GM15510 (cell line): Measurements from ENCODE around the gene SLC34A2.

Experiments
- POLR2A ChIP-seq: IDR thresholded peaks from 3 replicates; pipeline ENCODE4 v1.6.1; 2011; ENCODE audit warnings: borderline replicate concordance; ENCODE audit not compliant: insufficient read length; ENCODE audit errors: extremely low read depth

The SLC34A2 gene

GRCh38 chr4:25677943-25678342, 22.3 kb downstream of the SLC34A2 start:
- TF ChIP-seq POLR2A, result no peak

GRCh38 chr4:25687773-25688172, 32.1 kb downstream of the SLC34A2 start:
- no peak for TF ChIP-seq POLR2A

- no peak for TF ChIP-seq POLR2A
Measured at GRCh38 chr4:25694466-25694865, 38.8 kb downstream of the SLC34A2 start.

GRCh38 chr4:25696409-25696808, 40.8 kb downstream of the SLC34A2 start:
- no peak for TF ChIP-seq POLR2A

- no peak for TF ChIP-seq POLR2A
Measured at GRCh38 chr4:25697516-25697915, 41.9 kb downstream of the SLC34A2 start.

- no peak for TF ChIP-seq POLR2A
Measured at GRCh38 chr4:25700661-25701060, 45.0 kb downstream of the SLC34A2 start.

- no peak for TF ChIP-seq POLR2A
Measured at GRCh38 chr4:25702848-25703247, 47.2 kb downstream of the SLC34A2 start.

GRCh38 chr4:25703731-25704388, 48.2 kb downstream of the SLC34A2 start:
- no peak for TF ChIP-seq POLR2A

GRCh38 chr4:25704516-25704915, 48.9 kb downstream of the SLC34A2 start:
- no peak for TF ChIP-seq POLR2A

- TF ChIP-seq POLR2A, result no peak
Measured at GRCh38 chr4:25710637-25711036, 55.0 kb downstream of the SLC34A2 start.

GRCh38 chr4:25712611-25713010, 57.0 kb downstream of the SLC34A2 start:
- TF ChIP-seq POLR2A, result no peak

GRCh38 chr4:25713812-25714211, 58.2 kb downstream of the SLC34A2 start:
- TF ChIP-seq POLR2A, result no peak

GRCh38 chr4:25722964-25723363, 67.3 kb downstream of the SLC34A2 start:
- TF ChIP-seq POLR2A, result no peak

- no peak for TF ChIP-seq POLR2A
Measured at GRCh38 chr4:25723409-25723808, 67.8 kb downstream of the SLC34A2 start.

- no peak for TF ChIP-seq POLR2A
Measured at GRCh38 chr4:25725870-25726269, 70.2 kb downstream of the SLC34A2 start.

- no peak for TF ChIP-seq POLR2A
Measured at GRCh38 chr4:25727711-25728493, 72.3 kb downstream of the SLC34A2 start.
